ENCODE results near the gene RRP1B.

The RRP1B gene

GRCh38 chr21:43718872-43719747, 59.8 kb downstream of the RRP1B start, which contains the start of gene PDXK:
TSS of gene PDXK (plus strand) at chr21:43719129. CDS start at chr21:43719295, 166 bp downstream.
- Histone ChIP-seq H3K27ac (ENCODE audit: low read length) (peak within 1 kb of the TSS; percentile 86), H3K9ac (ENCODE audit: low read length) (peak within 1 kb of the TSS; percentile 96), H3K9me3 (replicated peaks; ENCODE audit: insufficient read depth, low read length) (no peaks in the 10 kb centered on the region), H3K79me2 (ENCODE audit: low read length) (peaks cover 50% of the 10 kb centered on the region), H2AFZ (ENCODE audit: low read length) (peak within 1 kb of the TSS; percentile 80), H3F3A (ENCODE audit: insufficient read depth, low read length) (peaks cover 30% of the 10 kb centered on the region), H3K4me1 (ENCODE audit: low read length) (peaks cover 42% of the 10 kb centered on the region), H3K9me2 (replicated peaks; ENCODE audit: insufficient read depth, low read length) (no peaks in the 10 kb centered on the region), H3K4me2 (ENCODE audit: low read depth, low read length) (peak within 1 kb of the TSS; percentile 94), H3K36me3 (replicated peaks; ENCODE audit: insufficient read depth, low read length) (peaks cover 8% of the 10 kb centered on the region; the same call in 1 of the 2 replicates), H3K27me3 (replicated peaks; ENCODE audit: insufficient read depth, low read length) (no peaks in the 10 kb centered on the region), H3K4me3 (ENCODE audit: low read length) (peak within 1 kb of the TSS; percentile 94), H4K20me1 (ENCODE audit: insufficient read depth, low read length) (peaks cover 38% of the 10 kb centered on the region)
- peak; percentile 97 for DNase-seq
- TF ChIP-seq EZH2 (optimal IDR thresholded peaks at IDR 0.05; ENCODE audit: low read depth, low read length) (no peak), CTCF (IDR thresholded peaks at IDR 0.05; ENCODE audit: low read length) (peak; percentile 23; the same call in 1 of the 2 replicates), EZH2phosphoT487 (IDR thresholded peaks at IDR 0.05; ENCODE audit: low read length) (no peak)

GRCh38 chr21:43719748-43720538, 60.6 kb downstream of the RRP1B start:
- H3K4me3 ChIP-seq (ENCODE audit: low read length): peak overlapping the region; percentile 94
- no peaks in the 10 kb centered on the region for H3K9me3 ChIP-seq (replicated peaks; ENCODE audit: insufficient read depth, low read length)
- H3K9me2 ChIP-seq (replicated peaks; ENCODE audit: insufficient read depth, low read length): no peaks in the 10 kb centered on the region
- TF ChIP-seq EZH2phosphoT487 (IDR thresholded peaks at IDR 0.05; ENCODE audit: low read length) (no peak), CTCF (IDR thresholded peaks at IDR 0.05; ENCODE audit: low read length) (no peak), EZH2 (optimal IDR thresholded peaks at IDR 0.05; ENCODE audit: low read depth, low read length) (no peak)
- peaks cover 43% of the 10 kb centered on the region for H4K20me1 ChIP-seq (ENCODE audit: insufficient read depth, low read length)
- H3K79me2 ChIP-seq (ENCODE audit: low read length): peaks cover 59% of the 10 kb centered on the region
- peaks cover 30% of the 10 kb centered on the region for H3F3A ChIP-seq (ENCODE audit: insufficient read depth, low read length)
- H3K27me3 ChIP-seq (replicated peaks; ENCODE audit: insufficient read depth, low read length): no peaks in the 10 kb centered on the region
- H3K27ac ChIP-seq (ENCODE audit: low read length): peak overlapping the region; percentile 63
- peak; percentile 68 for DNase-seq
- peaks cover 42% of the 10 kb centered on the region for H3K4me1 ChIP-seq (ENCODE audit: low read length)
- peak overlapping the region; percentile 96 for H3K9ac ChIP-seq (ENCODE audit: low read length)
- H3K4me2 ChIP-seq (ENCODE audit: low read depth, low read length): peak overlapping the region; percentile 87
- H3K36me3 ChIP-seq (replicated peaks; ENCODE audit: insufficient read depth, low read length): peaks cover 10% of the 10 kb centered on the region; the same call in 1 of the 2 replicates
- H2AFZ ChIP-seq (ENCODE audit: low read length): peak overlapping the region; percentile 20; the same call in 1 of the 2 replicates

- peak overlapping the region; percentile 63; the same call in 1 of the 2 replicates for H3K27ac ChIP-seq (ENCODE audit: low read length)
- peak overlapping the region; percentile 87 for H3K4me2 ChIP-seq (ENCODE audit: low read depth, low read length)
- no peaks in the 10 kb centered on the region for H3K9me3 ChIP-seq (replicated peaks; ENCODE audit: insufficient read depth, low read length)
- peaks cover 43% of the 10 kb centered on the region for H4K20me1 ChIP-seq (ENCODE audit: insufficient read depth, low read length)
- H2AFZ ChIP-seq (ENCODE audit: low read length): no peak overlapping the region
- TF ChIP-seq EZH2 (optimal IDR thresholded peaks at IDR 0.05; ENCODE audit: low read depth, low read length) (no peak), CTCF (IDR thresholded peaks at IDR 0.05; ENCODE audit: low read length) (no peak), EZH2phosphoT487 (IDR thresholded peaks at IDR 0.05; ENCODE audit: low read length) (no peak)
- no peaks in the 10 kb centered on the region for H3K9me2 ChIP-seq (replicated peaks; ENCODE audit: insufficient read depth, low read length)
- peaks cover 66% of the 10 kb centered on the region for H3K79me2 ChIP-seq (ENCODE audit: low read length)
- peaks cover 10% of the 10 kb centered on the region; the same call in 1 of the 2 replicates for H3K36me3 ChIP-seq (replicated peaks; ENCODE audit: insufficient read depth, low read length)
- H3F3A ChIP-seq (ENCODE audit: insufficient read depth, low read length): peaks cover 30% of the 10 kb centered on the region
- no peak for DNase-seq
- H3K4me1 ChIP-seq (ENCODE audit: low read length): peaks cover 42% of the 10 kb centered on the region
- H3K27me3 ChIP-seq (replicated peaks; ENCODE audit: insufficient read depth, low read length): no peaks in the 10 kb centered on the region
- peak overlapping the region; percentile 94 for H3K4me3 ChIP-seq (ENCODE audit: low read length)
- peak overlapping the region; percentile 96 for H3K9ac ChIP-seq (ENCODE audit: low read length)
These were observed 61.3 kb downstream of the RRP1B start for GRCh38 chr21:43720539-43721166.
